HG02884 (cell line): Measurements from ENCODE around the gene ZNF611.
A peak's percentile ranks its signal among the peaks of the same experiment; 100 is the strongest.
"Not testable (repeated sequence)": the region's sequence is repeated elsewhere in the genome, so short reads cannot be mapped to it uniquely, and the experiment has no call there.

Experiments used
- ATAC-seq: cut with Tn5 transposase; IDR thresholded peaks from one replicate; pipeline ENCODE4 v1.9.1; 2021; ENCODE audit warnings: mild to moderate bottlenecking, moderate library complexity; ENCODE audit not compliant: unreplicated experiment

The ZNF611 gene

DNA sequence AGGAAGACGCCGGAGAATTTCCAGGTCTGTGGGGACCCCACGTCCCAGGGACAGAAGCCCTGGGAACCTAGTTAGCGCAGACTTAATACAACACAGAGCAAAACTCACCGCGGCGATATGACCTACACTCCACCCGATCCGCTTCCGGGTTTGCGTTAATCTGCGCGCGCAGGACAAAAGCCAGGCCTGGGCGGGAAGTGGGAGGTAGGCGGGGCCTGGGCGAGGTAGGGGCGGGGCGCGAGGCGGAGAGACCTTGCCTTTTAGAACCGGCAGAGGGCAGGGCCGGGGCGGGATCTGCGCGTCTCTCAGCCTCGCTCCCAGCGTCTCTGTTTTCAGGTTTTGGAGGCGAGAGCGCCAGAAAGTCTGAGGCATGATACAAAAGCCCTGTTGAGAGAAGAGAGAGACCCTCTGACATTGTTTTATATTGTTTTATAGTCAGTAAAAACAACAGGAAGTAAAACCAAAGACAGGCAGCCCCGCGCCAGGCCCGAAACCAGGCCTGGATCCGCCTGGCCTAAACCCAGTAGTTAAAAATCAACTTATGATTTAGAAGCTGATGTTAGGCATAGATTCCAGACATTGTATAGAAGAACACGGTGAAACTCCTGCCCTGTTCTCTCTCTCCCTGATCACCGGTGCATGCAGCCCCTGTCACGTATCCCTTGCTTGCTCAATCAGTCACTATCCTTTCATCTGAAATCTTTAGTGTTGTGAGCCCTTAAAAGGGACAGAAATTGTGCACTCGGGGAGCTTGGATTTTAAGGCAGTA lies at the start of gene ZNF611:
TSS of gene ZNF611 (minus strand) at position 152 of the 769 bp plus-strand sequence. CDS start 19,150 bp downstream, outside the sequence.
- ATAC-seq = peak; percentile 78

DNA sequence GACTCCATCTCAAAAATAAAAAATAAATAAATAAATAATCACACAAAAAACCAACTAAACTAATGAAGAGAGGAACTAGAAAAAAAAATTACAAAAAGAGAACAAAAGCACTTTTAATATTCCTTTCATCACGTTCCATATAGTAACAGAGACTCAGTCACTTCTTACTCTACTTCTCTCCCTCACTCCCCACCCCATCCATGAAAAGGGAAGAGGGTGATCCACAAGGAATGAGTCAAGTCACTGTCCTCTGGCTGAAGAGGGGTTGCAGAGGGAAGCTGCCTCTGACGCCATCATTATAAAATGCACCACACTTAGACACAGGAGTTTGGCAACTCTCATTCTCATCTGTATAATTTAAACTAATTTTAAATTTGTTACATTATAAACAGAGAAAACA lies 48.0 kb upstream of the ZNF611 start:
- not testable (repeated sequence) for ATAC-seq

DNA sequence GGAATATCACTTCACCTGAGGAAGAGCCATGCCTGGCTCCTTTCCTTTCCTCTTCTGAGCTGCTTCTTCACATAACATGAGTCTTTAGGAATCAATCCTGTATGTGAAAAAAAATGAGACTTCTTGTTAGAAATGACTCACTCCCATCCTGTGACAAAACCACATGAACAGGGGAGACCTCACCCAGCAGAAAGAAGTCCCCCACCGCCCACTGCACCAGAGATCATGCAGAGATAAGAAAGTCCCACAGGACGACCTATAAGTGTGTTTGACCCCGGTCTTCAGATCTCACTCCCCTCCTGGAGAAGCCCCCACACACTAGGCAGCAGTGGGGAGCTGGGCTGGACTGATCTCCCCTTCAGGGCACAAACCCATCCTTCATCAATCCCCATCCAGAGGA lies 44.0 kb upstream of the ZNF611 start:
- ATAC-seq = no peak

DNA sequence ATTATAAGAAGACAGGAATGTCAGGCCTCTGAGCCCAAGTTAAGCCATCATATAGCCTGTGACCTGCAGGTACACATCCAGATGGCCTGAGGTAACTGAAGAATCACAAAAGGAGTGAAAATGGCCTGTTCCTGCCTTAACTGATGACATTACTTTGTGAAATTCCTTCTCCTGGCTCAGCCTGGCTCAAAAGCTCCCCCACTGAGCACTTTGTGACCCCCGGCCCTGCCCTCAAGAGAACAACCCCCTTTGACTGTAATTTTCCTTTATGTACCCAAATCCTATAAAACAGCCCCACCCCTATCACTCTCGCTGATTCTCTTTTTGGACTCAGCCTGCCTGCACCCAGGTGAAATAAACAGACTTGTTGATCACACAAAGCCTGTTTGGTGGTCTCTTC lies 21.6 kb upstream of the ZNF611 start:
- not testable (repeated sequence) for ATAC-seq

DNA sequence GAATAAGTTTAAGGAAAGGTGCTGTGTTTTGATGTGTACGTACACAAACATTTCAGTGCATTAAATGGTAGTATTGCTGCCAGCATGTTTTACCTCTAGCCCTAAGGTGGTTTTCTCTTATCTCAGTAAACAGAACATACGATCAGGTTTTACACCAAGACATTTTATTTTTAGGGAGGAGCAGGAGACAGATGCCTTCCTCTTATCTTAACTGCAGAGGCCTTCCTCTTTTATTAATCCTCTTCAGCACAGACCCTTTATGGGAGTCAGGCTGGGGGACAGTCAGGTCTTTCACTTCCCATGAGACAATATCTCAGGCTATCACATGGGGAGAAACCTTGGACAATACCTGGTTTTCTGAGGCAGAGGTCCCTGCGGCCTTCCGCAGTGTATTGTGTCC lies 14.9 kb upstream of the ZNF611 start:
- ATAC-seq = no peak

- ATAC-seq = no peak
Observed at GRCh38 chr19:52748336-52748950, 13.6 kb upstream of the ZNF611 start.

DNA sequence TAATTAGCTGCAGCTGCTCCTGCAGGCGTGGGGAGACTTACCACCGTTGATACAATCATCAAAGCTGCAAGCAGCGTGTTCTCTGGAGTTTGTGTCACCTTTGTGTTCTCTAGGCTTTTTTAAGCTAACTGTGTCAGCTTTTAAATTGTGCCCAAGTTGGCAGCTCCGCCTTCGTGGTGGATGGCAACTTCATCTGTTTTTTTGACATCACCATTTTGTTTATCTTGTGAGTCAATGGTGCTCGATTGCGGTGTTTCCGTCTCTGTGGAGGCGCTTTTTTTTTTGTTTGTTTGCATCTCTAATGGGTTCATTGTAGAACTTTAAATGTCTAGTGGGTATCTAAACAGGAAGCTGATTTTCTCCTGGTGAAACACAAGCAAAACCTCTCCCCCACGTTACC lies 11.1 kb upstream of the ZNF611 start:
- ATAC-seq = not testable (repeated sequence)

GRCh38 chr19:52743091-52743490 lies 8.2 kb upstream of the ZNF611 start:
- no peak for ATAC-seq

DNA sequence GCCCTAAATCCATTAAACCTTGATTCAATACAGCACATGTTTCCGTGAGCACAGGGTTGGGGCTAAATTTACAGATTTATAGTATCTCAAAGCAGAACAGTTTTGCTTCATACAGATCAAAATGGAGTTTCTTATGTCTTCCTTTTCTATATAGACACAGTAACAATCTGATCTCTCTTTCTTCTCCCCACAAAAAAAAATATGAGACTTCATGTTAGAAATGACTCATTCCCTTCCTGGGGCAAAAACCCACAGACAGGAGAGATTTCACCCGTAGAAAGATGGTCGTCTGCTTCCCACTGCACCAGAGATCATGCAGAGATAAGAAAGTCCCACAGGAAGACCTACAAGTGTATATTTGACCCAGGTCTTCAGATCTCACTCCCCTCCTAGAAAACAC lies 7.7 kb upstream of the ZNF611 start:
- ATAC-seq = no peak

DNA sequence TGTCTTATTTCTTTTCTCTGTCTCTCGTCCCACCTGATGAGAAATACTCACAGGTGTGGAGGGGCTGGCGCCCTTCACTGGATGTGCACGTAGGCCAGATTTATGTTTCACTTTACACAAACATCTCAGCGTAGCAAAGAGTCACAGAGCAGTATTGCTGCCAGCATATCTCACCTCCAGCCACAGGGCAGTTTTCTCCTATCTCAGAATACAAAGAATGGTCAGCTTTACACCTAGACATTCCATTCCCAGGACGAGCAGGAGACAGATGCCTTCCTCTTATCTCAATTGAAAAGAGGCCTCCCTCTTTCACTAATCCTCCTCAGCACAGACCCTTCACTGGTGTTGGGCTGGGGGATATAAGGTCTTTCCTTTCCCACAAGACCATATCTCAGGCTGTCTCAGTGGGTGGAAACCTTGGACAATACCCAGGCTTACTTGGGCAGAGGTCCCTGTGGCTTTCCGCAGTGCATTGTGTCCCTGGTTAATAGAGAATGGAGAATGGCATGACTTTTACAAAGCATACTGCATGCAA lies 7.2 kb upstream of the ZNF611 start:
- no peak for ATAC-seq

GRCh38 chr19:52741371-52741770 lies 6.5 kb upstream of the ZNF611 start:
- not testable (repeated sequence) for ATAC-seq

- no peak for ATAC-seq
Observed at GRCh38 chr19:52739576-52739975, 4.7 kb upstream of the ZNF611 start.

- no peak for ATAC-seq
Observed at GRCh38 chr19:52735734-52736133, 890 bp upstream of the ZNF611 start.

GRCh38 chr19:52734331-52734892 lies 432 bp downstream of the ZNF611 start:
- ATAC-seq = peak; percentile 17

GRCh38 chr19:52726051-52726450 lies 8.8 kb downstream of the ZNF611 start:
- not testable (repeated sequence) for ATAC-seq

DNA sequence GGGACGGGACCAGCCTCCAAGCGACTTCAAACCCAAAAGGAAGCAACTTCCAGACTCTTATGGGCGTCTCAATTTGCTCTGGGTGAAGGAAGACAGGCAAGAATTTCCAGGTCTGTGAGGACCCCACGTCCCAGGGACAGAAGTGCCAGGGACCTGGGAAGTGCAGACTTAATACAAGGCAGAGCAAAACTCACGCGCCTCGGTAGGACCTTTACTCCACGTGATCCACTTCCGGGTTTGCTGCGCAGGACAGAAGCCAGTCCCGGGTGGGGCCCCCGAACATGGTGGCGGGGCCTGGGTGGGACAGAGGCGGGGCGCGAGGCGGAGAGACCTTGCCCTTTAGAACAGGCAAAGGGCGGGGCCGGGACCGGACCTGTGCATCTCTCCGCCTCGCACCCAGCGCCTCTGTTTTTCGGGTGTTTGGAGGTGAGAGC lies 9.3 kb downstream of the ZNF611 start:
- ATAC-seq = no peak

- no peak for ATAC-seq
Observed at GRCh38 chr19:52724701-52725514, 9.9 kb downstream of the ZNF611 start.

- not testable (repeated sequence) for ATAC-seq
Observed at GRCh38 chr19:52723907-52724598, 10.8 kb downstream of the ZNF611 start.

DNA sequence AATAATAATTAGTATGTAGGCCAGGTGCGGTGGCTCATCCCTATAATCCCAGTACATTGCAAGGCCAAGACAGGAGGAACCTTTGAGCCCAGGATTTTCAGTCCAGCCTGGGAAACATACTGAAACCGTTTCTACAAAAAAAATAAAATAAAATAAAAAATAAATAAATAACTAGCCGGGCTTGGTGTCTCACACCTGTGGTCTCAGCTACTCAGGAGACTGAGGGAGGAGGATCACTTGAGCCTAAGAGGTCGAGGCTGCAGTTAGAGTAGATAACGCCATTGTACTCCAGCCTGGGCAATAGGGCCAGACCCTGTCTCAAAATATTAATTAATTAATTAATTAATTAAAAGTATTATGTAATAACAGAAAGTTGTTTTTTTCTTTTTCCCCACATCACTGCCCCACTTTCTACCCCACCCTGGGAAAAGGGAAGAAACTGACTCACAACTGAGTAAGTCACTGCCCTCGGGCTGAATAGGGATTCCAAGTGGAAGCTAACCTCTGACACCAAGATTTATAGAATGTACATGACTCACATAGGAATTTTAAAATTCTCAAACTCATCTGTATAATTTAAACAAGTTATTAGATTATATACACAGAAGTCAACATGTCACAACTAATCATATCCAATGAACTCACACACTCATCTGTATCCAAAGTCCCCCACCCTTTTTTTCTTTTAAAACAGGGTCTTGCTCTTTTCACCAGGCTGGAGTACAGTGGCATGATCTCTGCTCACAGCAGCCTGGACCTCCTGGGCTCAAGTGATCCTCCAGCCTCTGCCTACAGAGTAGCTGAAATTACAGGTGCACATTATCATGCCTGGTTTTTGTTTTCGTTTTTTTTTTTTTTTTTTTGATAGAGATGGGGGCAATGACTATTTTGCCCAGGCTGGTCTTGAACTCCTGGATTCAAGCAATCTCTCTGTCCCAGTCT lies 12.5 kb downstream of the ZNF611 start:
- no peak for ATAC-seq
